ENCODE measurements around the gene PCSK6. TPM values are rescaled to one million over a fixed set of nuclear protein-coding genes. Genes with fewer than 3 reads are reported as not detected.

The PCSK6 gene
- total and polyA plus RNA-seq, 2 of the 8 experiments (the other 6 are each of a cell fraction or from before 2014, with no cell fraction given), result 1.9 to 4.0 TPM

DNA sequence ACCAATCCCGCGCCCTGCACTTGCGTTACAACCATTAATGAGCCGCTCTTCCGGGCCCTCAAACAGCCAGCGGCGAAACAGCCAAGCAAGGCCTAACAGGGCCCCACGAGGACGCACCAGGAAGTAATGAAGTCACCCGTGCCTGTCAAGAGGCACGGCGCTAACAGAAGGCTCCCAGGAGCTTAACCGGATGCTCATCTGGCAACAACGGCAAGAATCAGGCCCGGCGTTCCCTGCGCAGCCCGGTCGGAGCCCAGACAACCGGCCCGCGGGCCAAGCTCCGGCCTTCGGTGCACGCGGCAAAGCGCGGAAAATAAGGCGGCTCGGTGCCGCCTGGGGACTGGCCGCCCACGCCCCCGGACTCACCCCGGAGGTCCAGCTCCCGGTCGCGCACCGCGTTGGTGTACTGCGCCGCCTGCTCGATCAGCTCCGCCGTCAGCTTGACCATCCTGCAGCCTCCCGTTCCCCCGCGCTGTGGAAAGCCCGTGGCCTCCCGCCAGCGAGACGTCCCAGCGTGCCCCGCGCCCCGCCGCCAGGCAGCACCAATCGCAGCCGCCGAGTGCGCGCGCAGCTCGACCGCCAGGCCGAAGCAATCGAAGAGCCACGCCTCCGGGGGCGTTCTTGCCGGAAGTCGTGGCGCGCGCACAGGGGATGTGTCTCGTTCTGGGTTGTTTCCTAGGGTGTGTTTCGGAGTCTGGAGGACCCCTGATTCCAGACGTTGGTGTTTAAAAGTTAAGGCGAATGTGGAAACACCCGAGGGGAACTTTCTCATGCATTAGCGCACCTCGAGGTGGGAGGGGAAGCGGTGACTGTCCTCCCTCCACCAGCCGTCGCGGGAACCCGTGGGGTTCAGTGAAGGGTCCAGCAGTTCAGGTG is 194.5 kb downstream of the PCSK6 start, which contains the start of gene SNRPA1 (continued):
- TF ChIP-seq HDAC2 (IDR thresholded peaks at IDR 0.05; ENCODE audit: borderline replicate concordance in 1 of 2, low read depth in 2 of 2, low read length in 2 of 2) (peak; percentile 66 to 67; a peak in 1 of 4 replicates), CEBPB (IDR thresholded peaks at IDR 0.05; ENCODE audit: low read depth, low read length) (no peak), TBP (IDR thresholded peaks at IDR 0.05; ENCODE audit: low read depth, low read length) (peak; percentile 67; the same call in 1 of the 2 replicates), BACH1 (IDR thresholded peaks at IDR 0.05; ENCODE audit: low read length) (no peak), KDM4A (IDR thresholded peaks at IDR 0.05; ENCODE audit: low read depth, low read length, severe bottlenecking) (peak; percentile 81)
- TF ChIP-seq, protein P1, sequence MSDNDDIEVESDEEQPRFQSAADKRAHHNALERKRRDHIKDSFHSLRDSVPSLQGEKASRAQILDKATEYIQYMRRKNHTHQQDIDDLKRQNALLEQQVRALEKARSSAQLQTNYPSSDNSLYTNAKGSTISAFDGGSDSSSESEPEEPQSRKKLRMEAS (IDR thresholded peaks at IDR 0.05), result peak; percentile 86

Data from H1 (cell line).